Measurements from ENCODE around the gene TMEM144.

Gene TMEM144

DNA sequence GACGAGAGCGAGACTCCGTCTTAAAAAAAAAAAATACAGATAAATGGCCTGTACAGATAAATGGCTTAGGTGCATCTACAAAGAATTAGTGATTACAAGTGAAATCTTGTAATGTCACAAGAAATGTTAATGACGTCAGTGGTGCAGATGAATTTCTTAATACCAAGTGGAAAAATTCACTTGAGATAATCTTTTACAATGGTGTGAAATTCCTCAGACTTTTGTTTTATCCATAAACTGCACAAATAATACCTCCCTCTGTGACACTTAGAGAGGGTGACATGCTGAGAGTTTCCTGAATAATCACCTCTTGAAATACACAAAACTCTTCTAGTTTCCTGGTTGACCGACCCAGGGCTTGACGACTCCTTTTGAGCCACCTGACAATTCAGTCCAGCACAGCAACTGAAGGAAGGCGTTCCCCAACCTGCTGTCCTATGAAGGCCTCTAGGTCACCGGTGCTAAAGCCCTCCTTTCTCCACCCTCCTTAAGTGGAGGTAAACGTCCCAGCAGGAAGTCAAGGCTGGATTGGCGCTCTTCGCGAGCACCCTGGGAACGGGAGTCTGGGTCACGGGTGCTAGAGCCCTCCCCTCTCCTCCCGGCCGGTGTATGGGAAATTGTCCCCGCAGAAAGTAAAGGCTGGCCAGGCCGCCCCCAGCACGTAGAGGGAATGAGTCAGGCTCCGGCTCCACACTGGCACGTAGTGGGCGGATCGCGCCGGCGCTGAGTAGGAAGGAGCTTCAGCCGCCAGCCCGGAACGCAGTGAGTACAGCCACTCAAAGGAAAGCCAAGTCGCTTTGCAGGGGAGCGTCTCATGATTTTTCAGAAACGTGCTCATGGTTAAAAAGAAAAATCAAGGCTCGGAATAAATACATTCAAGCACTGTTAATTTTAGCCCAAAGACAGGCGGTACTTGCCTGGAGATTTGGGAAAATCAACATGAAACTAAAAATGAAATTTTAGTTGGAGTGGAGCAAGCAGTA, at the start of gene TMEM144:
TSS of gene TMEM144 (plus strand) at position 662 of the 983 bp plus-strand sequence. CDS start 2,182 bp downstream, outside the sequence.
- DNase-seq: no peak

DNA sequence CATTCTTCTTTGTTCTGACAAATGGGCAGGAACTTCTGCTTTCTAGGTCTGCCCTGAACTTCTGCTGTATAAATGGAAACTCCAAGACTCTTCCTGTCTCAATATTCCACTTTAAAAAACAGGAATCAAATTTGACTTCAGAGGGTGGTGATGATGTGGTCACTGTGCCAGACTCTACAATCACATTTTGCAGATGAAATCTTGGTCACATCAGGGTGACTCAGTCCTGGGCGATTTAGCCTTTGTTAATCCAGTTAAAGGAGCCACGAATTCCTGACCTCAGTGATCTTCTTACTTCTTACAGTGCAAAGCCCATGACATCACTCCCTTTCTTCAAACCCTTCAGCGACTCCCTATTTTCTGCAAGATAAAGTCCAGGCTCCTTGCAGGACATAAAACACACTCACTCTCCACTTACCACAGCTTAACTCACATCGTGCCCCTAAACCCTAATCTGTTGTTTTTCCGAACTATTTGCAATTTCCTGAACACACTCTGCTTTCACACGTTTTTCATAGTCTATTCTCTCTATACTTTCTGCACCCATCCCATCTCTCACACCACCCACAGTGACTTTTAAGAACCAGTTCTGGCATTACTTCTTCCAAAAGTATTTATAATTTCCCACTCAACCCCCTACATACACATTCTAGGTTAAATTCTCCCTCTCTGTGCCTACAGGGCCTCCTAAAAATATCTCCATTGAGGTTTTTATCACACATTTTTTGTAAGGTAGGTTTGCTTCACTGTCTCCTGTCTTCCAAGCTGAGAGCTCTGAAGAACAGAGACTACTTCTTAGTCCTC, 48.5 kb upstream of the TMEM144 start:
- no peak for DNase-seq

DNA sequence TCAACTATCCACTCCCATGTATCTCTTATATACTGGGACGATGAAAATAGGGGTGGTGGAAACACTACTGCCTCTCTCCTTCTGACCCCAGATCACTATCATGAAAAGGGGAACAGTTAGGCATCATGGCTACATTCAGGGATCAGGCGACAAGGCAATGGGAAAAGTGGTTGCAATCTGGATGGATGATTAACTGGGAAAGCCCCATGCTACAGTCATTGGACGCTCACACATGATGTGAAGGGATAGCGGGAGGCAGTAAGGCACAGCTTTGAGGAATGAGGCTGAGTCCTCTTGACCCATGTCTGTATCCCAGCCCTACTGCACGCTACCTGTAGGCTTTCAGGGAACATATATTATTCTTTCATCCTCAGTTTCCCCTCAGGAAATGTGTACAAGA, 47.7 kb upstream of the TMEM144 start:
- no peak for DNase-seq

DNA sequence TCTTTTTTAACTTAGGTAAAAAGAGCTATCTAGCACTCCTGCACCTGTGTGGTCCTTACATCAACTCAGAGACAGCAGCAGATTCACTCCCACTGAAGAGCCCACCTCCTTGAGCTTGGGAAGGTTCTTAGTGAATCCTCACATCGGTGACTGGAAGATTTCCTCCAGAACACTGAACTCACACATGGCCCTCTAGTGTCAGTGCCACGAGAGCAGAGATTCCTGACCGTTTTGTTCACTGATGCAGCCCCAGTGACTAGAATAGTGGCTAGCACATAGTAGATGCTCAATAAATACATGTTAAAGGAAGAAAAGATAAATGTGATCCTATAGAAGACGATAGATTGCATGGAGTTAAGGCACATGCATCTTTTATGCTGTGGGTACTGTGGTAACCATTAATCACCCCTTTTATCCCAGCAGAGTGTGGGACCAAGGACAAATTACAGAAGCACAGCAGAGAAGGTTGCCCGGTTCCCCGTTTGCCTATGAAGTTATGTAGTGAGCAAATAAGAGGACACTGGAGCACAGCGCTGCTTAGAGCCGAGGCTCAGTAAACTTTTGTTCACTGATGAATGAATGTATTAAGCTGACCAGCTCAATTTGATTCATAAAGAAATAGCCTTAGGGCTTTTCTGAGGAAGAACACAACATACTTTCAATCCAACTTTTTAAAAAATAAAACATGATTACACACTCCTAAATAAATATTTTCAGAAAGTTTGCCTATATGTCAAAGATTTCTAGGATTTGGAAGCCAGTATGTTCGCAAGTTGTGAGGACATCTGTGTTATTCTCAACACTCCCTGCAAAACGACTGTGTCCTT, 46.1 kb upstream of the TMEM144 start:
- DNase-seq: no peak

DNA sequence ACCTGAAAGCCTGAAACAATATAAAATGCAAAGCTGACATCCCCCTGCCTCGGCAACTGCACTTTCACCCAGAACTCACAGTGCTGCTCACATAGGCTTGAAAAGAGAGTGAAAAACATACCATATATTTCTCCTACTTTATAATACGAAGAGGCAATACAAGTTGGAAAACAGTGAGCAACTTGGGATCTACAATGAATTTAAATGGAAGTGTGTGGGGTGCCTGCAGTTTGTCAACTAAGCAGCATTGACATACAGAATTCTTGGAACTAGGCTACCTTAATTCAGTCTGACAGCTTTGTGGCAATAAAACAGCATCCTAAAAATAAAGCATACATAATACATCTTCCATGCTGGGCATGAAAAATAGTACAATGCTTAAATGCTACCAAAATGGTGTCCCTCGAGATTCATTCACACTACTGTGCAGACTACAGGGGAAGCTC, 45.5 kb upstream of the TMEM144 start:
- DNase-seq: no peak

DNA sequence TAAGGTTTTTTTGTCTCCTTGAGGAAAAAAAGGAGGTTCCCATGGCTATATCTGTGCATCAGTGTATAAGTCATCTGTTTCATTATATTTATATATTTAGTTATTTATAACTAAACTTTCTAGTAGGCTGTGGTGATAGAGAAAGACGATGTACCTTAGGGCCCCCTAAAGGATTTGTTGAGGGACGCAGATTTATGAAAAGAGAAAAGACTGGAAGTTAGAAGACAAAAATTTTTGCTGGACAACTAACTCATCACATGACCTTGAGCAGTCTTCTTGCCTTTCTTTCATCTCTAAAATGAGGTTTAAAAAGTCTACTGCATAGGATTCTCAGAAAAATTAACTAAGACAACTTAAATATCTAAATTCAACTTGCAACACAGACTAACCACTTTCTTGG, 43.6 kb upstream of the TMEM144 start:
- no peak for DNase-seq

DNA sequence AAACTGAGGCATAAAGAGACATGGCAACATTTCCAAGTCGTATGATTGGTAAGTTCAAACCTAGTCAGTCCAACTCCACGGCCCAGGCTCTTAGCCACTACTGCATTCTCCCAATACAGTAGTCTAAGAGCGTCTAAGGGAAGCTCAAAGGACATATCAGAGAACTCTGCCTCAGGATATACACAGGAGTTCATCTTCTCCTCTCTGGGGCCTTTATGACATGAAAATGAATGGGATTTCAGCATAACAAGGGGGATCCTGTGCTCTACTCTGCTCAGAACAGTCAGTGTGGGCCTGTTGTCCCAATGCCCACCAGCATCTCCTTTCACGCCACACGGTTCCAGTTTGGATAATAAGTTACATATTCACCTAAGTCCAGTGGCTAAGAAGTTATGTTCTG, 41.7 kb upstream of the TMEM144 start:
- DNase-seq: no peak

DNA sequence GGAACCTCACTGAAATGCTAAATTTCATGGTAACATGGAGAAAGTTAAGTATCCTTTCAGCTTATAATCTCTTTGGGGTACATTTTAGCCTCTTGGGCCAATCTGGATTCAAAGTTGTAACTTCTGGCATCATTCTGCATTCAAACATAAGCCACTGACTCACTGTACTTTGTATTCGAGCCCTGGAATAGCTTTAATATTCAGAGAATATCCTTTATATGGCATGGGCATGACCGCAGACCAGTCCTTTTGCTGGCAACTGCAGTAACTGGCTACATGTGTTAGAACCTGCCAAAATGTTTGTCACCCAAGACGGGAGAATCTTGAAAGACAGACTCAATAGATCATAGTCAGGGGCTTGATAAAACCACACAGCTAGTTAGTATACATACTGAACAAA, 40.8 kb upstream of the TMEM144 start:
- no peak for DNase-seq

DNA sequence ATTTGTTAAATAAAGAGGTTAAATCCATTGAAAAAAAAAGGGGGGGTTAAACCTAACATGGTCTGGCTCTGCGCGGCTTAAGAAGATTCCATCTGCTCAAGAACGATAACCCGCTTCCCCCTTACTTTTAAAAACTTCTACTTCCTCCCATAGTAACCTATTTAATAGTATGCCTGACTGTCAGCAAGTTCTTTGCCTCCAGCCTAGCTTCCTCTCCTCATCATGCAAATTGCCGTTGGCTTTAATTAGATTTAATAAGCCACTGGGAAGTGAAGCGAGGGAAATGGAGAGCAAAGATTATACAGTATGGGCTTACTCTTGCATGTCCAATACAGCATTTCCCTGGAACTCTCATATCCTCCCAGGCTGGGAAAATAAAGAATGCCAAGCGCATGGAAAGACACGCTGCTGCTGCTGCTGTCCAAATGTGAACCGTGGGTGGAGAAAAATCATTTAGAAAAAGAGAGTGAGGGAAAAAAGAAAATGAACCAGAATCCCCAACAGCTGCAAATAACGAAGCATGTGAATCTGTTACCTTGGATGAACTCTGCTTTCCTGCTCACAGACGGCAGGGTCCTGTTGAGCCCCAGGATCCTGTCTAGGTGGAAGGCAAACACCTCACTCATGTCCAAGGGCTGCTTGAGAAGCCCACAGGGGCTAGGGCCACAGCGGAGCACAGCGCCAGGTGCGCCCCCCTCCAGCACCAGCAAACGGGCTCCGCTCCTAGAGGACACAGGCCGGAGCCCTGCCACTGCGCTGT, 40.2 kb upstream of the TMEM144 start:
- DNase-seq: no peak

DNA sequence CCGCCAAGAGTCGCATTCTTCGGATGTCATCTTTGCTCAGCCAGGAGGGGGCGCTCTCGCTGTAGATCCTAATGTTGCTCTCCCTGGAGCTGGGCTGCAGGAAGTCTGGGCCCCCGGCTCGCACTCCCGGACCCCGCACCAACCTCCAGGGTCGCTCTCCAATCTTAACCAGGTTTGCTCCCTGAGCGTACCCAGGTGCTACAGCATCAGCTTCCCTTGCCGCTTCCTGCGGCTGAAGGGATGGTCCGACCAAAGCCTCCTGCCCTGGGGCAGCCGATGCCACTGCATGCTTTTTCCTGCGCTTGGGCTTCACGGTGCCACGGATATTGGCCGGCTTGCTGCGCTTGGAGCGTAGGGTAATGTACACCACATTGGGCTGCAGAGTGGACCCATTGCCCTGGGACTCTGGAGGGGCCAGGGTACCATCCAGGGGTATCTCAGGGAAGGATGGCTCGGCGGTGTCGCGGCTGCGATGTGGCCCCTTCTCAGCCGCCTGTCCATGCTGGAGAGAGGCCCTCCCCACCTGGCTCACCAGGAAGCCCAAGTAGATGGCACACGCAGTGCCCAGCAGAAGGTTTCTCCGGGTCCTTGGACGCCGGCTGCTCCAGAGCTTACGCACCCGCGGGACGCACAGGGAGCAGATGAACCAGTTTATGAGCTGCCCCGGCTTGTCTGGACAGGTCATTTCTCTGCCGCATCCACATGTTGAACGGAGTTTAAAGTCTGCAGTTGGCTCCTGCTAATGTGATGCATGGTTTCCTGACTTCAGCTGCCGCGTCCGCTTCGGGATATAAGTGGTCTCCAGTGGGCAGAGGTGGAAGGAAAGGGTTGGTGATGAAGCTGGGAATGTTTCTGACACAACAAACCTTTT, 39.4 kb upstream of the TMEM144 start:
- DNase-seq: no peak

DNA sequence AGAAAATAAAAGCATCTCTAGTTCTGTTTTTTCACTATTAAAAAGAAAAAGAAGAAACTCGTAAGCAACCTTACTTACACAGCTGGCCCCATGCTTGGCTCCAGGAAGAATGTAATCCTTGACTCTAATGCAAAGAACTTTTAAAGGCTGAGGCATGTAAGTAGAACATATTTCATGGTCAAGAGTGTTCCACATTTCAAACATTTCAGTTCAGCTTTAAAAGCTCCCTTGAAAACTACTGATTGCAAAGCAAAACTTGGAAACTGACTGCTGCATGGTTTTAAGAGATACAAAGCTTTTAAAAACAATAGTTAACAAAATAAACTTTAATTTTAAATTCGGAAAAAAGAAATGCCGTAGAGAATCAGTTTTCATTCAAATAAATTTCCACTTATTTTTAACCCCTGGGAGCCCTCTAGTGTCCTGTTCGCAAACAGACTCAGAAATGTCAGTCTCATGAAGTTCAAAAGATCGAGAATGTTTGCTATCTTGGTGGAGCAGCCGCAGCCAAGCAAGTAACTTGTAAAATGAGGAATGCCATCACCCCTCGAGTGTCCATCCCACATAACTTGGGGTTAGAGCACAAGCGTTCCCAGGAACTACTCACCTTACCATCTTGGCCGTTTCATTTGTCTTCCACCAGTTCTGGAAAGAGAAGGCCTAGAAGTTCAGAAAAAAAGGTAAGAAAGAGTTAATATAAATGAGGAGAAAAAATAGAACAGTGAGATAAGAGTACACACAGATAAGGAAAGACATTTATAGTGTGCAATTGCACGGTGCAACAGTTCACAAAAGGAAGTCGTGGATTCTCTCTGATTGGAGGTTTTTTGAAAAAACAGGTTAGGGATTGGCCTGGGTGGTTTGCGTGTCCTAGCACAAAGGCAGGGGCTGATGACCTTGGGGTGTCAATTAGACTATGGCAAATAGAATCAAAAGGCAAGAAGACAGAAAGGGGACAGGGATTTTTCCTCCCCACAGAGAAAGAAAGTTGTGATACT, 37.7 kb upstream of the TMEM144 start, which contains the start of gene GASK1B:
TSS of gene GASK1B (minus strand) at position 765 of the 998 bp plus-strand sequence. CDS start 1,650 bp downstream, outside the sequence.
- DNase-seq: peak; percentile 20

DNA sequence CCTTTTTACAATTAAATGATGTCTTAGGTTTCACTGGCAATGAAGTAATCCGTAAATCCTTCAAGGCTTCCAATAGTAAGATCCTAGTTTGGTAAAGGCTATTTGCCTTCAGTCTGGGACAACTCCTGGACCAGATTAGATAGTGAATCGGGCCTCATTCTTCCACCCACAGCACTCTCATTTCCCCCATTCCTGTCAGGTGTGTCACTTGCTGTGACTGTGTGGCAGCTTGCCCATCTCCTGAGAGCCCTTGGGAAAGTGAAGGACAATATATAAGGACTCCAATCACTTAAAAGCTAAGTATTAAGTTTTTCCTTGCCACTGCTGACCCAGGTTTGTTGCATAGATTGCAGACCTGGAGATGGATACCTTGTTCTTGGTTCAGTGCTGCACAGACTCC, 34.2 kb upstream of the TMEM144 start:
- DNase-seq: no peak

DNA sequence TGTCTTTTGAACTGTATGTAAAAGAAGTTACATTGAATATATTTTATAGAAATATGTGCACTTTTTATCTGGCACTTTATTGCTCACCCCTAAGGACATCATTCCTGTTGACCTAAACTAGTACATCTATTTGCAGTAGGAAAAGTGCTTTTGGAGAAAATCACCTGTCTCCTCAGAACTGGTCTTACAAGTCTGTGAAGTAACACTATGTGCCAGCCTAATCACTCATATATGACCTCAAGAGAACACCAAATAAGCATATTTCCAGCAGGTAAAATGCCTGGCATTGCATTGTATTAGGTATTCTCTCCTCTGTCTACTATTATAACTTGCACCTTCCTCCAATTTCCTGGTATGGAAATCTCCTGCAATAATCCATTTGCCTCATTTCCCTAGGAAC, 33.5 kb upstream of the TMEM144 start:
- no peak for DNase-seq

DNA sequence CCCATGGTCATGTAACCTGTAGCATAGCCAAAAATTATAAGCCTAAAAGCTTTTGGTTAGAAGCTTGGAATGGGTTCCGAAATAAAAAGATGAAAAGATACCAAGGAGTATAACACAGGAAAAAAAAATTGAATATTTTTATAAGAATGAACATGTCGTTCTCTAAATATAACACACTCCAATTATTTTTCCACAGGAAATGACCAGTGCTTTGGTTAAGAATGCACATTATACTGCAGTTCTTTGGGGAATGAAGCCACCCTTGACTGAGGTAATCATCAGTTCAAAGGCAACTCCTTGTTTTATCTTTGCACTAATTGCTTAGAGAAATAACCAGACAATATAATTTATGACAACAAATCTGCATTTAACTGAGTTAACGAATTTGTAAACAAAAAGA, 30.8 kb upstream of the TMEM144 start:
- no peak for DNase-seq

DNA sequence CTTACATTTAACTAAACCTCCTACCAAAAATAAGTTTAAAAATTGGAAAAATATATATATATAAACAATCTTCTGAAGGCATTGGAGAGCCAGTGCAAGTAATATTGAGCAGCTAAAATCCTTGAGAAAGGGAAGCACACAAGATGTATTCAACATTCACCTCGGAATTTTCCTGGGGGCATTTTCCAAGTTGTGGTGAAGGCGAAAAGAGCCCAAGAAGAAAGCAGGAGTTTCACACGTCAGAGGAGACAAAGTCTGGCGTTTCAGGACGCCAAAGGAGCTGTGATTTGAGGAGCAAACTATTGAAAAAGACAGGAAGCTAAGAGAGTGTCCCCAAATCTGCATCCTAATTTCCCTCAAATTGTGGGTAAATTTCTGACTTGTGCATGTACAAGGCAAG, 28.4 kb upstream of the TMEM144 start:
- DNase-seq: no peak

DNA sequence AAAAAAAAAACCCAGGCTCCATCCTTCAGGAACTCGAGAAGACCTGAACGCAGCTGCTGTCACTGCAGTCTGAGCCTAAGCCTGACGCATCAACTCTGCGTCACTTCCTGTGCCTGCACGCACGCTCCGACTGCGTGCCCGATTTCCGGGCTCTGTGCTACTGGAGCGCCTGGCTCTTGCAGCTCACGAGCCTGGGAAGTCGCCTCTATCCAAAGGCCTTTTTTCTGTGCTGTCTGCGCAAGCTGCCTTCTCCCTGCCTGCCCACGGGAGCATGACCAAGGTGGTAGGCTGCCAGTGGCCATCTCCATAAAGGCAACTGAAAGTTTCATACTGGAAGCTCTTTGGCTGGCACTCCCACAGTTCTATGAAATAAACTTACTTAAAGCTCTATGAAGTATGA, 27.6 kb upstream of the TMEM144 start:
- no peak for DNase-seq

DNA sequence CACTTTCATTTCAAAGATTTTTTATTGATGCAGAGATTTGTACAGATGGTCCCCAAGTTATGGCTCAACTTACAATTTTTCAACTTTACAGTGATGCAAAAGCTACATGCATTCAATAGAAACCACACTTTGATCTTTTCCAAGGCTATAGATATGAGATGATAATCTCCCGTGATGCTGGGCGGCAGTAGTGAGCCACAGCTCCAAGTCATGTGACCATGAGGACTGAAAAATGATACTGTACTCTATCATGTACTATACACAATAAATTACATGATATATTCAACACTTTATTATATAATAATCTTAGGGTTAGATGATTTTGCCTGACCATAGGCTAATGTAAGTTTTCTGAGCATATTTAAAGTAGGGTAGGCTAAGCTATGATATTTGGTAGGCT, 23.5 kb upstream of the TMEM144 start:
- no peak for DNase-seq

DNA sequence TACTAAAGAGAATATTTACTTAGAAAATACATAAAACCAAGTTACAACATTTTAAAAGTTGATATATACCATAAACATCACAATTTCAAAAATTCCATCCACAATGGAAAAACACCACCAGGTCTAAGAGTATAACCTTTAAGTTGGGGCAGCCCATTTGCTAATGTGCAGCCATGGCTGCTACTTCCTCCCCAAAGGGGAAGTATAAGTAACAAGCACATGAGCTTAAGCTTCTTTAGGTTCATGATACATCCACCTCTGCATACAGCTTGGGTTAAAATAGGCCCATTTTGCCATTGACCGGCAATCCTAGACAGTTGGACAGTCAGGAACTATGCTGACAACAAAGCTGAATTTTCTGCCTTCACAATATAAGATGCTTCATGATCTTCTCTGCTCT, 20.9 kb upstream of the TMEM144 start:
- no peak for DNase-seq

DNA sequence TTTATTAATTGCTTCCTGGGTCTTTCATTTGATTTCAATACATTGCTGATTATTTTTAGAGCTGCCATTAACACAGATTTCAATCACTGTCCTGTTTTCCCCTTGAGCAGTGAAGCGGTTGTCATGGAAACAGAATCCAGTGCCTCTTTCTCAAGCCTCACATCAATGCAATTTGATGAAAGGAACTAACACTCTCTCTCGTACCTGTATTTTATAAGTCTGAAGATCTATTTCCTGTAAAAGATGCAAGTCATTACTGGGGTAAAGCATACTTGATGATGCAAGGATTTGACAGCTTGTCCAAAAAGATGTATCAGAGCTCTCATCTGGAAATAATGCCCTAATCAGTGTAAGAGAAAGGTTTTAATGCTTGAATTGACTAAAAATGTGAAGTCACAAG, 19.6 kb upstream of the TMEM144 start:
- no peak for DNase-seq

All from NCI-H2171 treated with DMSO at 0.1 percent for 48 hours (cell line).